GM18867 (cell line): Measurements from ENCODE around the gene GPR68.
"Not testable (repeated sequence)": the region's sequence is repeated elsewhere in the genome, so short reads cannot be mapped to it uniquely, and the experiment has no call there.

ENCODE experiments used
- ATAC-seq: cut with Tn5 transposase; IDR thresholded peaks from one replicate; pipeline ENCODE4 v1.9.1; 2021; ENCODE audit warnings: mild to moderate bottlenecking, moderate library complexity; ENCODE audit not compliant: unreplicated experiment

The GPR68 gene

DNA sequence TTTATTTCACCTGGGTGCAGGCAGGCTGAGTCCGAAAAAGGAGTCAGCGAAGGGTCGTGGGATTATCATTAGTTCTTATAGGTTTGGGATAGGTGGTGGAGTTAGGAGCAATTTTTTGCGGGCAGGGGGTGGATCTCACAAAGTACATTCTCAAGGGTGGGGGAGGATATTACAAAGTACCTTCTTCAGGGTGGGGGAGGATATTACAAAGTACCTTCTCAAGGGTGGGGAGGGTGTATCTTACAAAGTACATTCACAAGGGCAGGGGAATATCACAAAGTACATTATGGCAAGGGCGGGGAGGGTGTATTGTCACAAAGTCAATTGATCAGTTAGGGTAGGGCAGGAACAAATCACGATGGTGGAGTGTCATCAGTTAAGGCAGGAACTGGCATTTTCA is 43.7 kb downstream of the GPR68 start:
- not testable (repeated sequence) for ATAC-seq

DNA sequence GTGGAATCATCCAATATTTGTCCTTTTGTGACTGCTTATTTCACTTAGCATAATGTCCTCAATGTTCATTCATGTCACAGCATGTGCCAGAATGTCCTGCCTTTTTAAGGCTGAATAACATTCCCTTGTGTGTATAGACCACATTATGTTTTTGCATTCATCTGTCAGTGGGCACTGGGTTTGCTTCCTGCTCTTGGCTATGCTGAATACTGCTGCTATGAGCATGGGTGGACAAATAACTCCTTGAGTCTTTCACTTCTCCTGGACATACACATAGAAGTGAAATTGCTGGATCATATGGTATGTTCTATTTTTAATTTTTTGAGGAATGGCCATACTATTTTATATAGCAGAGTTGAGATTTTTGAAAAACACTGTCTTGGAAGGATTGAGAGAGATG is 46.9 kb downstream of the GPR68 start:
- ATAC-seq: no peak

DNA sequence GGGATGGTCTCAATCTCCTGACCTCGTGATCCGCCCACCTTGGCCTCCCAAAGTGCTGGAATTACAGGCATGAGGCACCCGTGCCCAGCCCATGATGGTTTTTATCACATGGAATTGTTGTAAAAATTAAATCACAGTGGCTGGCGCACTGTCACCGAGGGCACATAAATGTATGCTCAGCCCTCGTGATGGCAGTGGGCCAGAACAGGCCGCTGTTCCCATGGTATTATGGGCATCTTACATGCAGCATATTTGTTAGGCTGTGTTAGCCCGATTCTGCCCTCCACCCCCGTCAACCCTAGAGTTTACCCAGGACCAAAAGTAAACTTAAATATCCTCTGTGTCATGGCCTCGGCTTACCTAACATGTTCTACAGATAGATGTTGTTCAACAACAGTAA is 48.6 kb downstream of the GPR68 start:
- no peak for ATAC-seq

DNA sequence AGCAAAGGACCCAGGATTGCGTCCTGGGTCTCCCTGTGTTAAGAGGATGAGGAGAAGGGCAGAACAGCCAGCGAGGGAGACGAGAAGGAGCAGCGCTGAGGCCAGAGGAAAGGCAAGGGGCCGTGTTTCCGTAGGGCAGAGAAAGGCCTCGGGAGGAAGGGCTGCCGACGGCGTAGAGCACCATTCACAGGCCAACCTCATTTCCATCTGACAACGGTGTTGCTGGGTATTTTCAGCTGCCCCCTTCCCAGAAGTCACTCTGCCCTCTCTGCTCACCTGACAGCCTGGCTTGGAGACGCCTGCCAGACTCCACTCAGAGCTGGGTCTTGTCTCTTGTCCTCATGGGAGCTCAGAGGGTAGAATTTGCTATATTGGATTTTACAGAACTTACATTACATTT is 51.4 kb downstream of the GPR68 start:
- no peak for ATAC-seq

DNA sequence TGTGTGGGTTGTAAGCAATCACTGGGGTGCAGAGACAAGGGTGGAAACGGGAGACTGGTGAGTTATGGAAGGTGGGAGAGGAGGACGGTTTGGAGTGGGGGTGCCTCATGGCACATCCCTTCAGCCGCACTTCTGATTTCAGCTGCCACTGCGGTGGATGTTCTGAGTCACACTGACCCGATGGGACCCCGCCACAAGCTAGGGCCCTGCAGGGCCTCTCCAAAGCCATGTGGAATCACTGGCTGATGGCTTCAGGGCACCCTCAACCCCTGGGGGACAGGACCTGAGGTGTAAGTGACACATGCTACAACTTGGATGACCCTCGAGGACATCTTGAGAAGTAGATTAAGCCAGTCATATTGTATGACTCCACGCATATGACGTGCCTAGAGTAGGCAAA is 53.7 kb downstream of the GPR68 start:
- no peak for ATAC-seq

DNA sequence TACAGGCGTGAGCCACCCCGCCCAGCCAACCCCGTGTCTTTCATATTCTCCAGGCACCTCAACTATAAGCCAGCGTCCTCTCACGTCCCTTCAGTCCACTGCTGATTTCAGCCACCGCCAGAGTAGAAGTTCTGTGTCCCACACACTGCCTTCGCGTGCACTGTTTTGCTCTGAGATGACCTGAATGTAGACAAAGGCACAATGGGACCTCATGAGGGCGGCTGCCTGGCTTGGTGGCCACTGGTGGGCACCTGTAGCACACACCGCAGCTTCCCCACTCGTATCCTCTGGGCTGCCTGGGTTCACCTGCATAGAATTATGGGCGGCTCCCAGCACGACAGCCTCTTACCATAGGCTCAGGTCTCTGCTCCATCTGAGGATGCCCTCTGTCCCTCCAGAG is 57.2 kb downstream of the GPR68 start:
- ATAC-seq: no peak

DNA sequence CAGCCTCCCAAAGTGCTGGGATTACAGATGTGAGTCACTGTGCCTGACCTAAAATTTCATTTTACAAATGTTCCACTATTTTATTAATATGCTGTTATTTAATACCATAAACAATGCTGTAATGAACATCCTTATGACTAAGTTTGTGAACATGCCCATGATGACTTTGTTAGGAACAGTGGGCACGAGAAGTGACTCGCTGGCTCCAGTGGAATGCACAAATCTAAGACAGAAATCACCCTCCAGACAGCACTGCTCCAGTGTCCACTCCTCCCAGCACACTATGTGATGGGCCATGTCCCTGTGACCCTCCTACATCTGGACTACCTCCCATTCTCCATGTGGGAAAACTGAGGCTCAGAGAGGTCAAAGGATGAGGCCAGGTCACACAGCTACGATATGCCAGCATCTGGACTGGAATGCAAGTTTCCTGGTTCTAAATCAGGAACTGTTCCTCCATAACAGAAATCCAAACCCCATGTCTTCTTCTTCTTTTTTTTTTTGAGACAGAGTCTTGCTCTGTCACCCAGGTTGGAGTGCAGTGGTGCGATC is 57.9 kb downstream of the GPR68 start:
- ATAC-seq: no peak

DNA sequence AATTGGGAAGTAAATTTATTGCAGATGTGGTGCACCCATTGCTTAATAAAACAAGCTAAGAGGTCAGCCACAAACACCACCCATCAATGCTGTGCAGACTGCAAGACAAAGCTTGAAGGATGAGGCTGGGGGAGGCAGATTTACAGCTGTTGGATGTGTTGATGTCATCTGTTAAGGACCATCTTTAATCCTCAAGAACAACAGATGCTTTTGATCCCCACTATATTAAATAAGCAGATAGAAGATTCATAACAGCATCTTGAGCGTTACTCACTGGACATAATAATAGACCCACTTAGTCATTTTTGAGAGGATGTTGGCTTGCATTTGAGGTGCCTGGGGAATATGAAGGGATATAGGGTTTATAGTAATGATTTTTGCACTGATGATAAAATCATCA is 58.8 kb downstream of the GPR68 start:
- no peak for ATAC-seq

DNA sequence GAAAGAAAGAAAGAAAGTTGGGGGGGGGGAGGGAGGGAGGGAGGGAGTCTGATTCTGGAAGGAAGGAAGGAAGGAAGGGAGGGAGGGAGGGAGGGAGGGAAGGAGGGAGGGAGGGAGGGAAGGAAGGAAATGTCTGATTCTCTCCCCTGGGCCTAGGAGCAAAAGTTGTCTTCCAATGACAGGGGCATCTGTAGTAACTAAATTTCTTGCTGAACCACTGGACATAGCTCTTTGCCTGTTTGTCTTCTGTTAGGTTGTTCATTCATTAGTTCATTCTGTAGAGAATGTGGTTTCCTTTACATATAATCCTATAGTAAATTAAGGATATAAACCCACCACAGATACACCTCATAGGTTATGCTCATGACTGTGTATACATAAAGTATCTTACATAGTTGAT is 59.9 kb downstream of the GPR68 start:
- no peak for ATAC-seq

DNA sequence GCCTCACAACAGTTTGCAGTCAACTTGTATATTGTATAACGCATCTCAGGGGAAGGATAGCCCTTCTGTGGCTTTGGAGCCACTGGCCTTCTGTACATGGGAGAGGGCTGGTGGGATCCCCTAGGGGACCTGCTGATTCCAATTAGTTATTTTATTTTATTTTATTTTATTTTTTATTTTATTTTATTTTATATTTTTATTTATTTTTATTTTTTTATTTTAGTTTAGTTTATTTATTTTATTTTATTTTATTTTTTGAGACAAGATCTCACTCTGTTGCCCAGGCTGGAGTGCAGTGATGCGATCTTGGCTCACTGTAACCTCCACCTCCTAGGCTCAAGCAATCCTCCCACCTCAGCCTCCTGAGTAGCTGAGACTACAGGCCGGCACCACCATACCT is 61.8 kb downstream of the GPR68 start:
- ATAC-seq: not testable (repeated sequence)
